ENCODE results near the gene MPND.

Gene MPND

GRCh38 chr19:4363571-4364304 is 20.4 kb downstream of the MPND start:
- H3K36me3 ChIP-seq (ENCODE audit: insufficient read depth, insufficient read length, low read length): peaks cover 95% of the 10 kb centered on the region
- no peak overlapping the region for H3K9ac ChIP-seq (ENCODE audit: insufficient read length, low read depth)
- TF ChIP-seq SUZ12 (IDR thresholded peaks at IDR 0.05; ENCODE audit: extremely low read depth, insufficient read depth, insufficient read length) (no peak), YY1 (IDR thresholded peaks at IDR 0.05; ENCODE audit: insufficient read depth, insufficient read length) (no peak), ZNF274 (IDR thresholded peaks at IDR 0.05; ENCODE audit: low read depth, low read length) (no peak)
- H3K4me3 ChIP-seq (ENCODE audit: insufficient read length, low read depth): no peak overlapping the region
- no peaks in the 10 kb centered on the region for H3K27me3 ChIP-seq (ENCODE audit: insufficient read depth, insufficient read length)
- H3K4me1 ChIP-seq (ENCODE audit: insufficient read depth, insufficient read length): peaks cover 39% of the 10 kb centered on the region
- no peaks in the 10 kb centered on the region for H3K9me3 ChIP-seq (ENCODE audit: insufficient read depth, low read length)
- no peak for DNase-seq (ENCODE audit: low read depth, low spot score)

- Histone ChIP-seq H3K4me1 (ENCODE audit: insufficient read depth, insufficient read length) (peaks cover 45% of the 10 kb centered on the region), H3K9ac (ENCODE audit: insufficient read length, low read depth) (peak overlapping the region; percentile 61), H3K27me3 (ENCODE audit: insufficient read depth, insufficient read length) (no peaks in the 10 kb centered on the region), H3K9me3 (ENCODE audit: insufficient read depth, low read length) (no peaks in the 10 kb centered on the region), H3K36me3 (ENCODE audit: insufficient read depth, insufficient read length, low read length) (peaks cover 79% of the 10 kb centered on the region), H3K4me3 (ENCODE audit: insufficient read length, low read depth) (no peak overlapping the region)
- DNase-seq (ENCODE audit: low read depth, low spot score): no peak
- no peak for TF ChIP-seq SUZ12 (IDR thresholded peaks at IDR 0.05; ENCODE audit: extremely low read depth, insufficient read depth, insufficient read length)
- no peak for TF ChIP-seq YY1 (IDR thresholded peaks at IDR 0.05; ENCODE audit: insufficient read depth, insufficient read length)
- no peak for TF ChIP-seq ZNF274 (IDR thresholded peaks at IDR 0.05; ENCODE audit: low read depth, low read length)
Measured at GRCh38 chr19:4365341-4365740, 22.0 kb downstream of the MPND start.

GRCh38 chr19:4365791-4366665 is 22.7 kb downstream of the MPND start:
- H3K4me1 ChIP-seq (ENCODE audit: insufficient read depth, insufficient read length): peaks cover 38% of the 10 kb centered on the region
- no peak overlapping the region for H3K4me3 ChIP-seq (ENCODE audit: insufficient read length, low read depth)
- no peaks in the 10 kb centered on the region for H3K9me3 ChIP-seq (ENCODE audit: insufficient read depth, low read length)
- no peak for TF ChIP-seq ZNF274 (IDR thresholded peaks at IDR 0.05; ENCODE audit: low read depth, low read length)
- no peak for TF ChIP-seq SUZ12 (IDR thresholded peaks at IDR 0.05; ENCODE audit: extremely low read depth, insufficient read depth, insufficient read length)
- H3K9ac ChIP-seq (ENCODE audit: insufficient read length, low read depth): peak overlapping the region; percentile 61
- H3K36me3 ChIP-seq (ENCODE audit: insufficient read depth, insufficient read length, low read length): peaks cover 76% of the 10 kb centered on the region
- no peak for DNase-seq (ENCODE audit: low read depth, low spot score)
- no peaks in the 10 kb centered on the region for H3K27me3 ChIP-seq (ENCODE audit: insufficient read depth, insufficient read length)

- no peak for TF ChIP-seq ZNF274 (IDR thresholded peaks at IDR 0.05; ENCODE audit: low read depth, low read length)
- no peak for TF ChIP-seq YY1 (IDR thresholded peaks at IDR 0.05; ENCODE audit: insufficient read depth, insufficient read length)
- TF ChIP-seq SUZ12 (IDR thresholded peaks at IDR 0.05; ENCODE audit: extremely low read depth, insufficient read depth, insufficient read length): no peak
- DNase-seq (ENCODE audit: low read depth, low spot score): no peak
- Histone ChIP-seq H3K36me3 (ENCODE audit: insufficient read depth, insufficient read length, low read length) (peaks cover 73% of the 10 kb centered on the region), H3K4me1 (ENCODE audit: insufficient read depth, insufficient read length) (peaks cover 37% of the 10 kb centered on the region), H3K4me3 (ENCODE audit: insufficient read length, low read depth) (no peak overlapping the region), H3K9ac (ENCODE audit: insufficient read length, low read depth) (no peak overlapping the region), H3K27me3 (ENCODE audit: insufficient read depth, insufficient read length) (no peaks in the 10 kb centered on the region), H3K9me3 (ENCODE audit: insufficient read depth, low read length) (no peaks in the 10 kb centered on the region)
Measured at GRCh38 chr19:4366666-4367335, 23.4 kb downstream of the MPND start.

- Histone ChIP-seq H3K9me3 (ENCODE audit: insufficient read depth, low read length) (no peaks in the 10 kb centered on the region), H3K36me3 (ENCODE audit: insufficient read depth, insufficient read length, low read length) (peaks cover 73% of the 10 kb centered on the region)
Measured at GRCh38 chr19:4367336-4367723, 24.0 kb downstream of the MPND start.

GRCh38 chr19:4367781-4368127 is 24.4 kb downstream of the MPND start:
- peaks cover 35% of the 10 kb centered on the region for H3K4me1 ChIP-seq (ENCODE audit: insufficient read depth, insufficient read length)
- H3K4me3 ChIP-seq (ENCODE audit: insufficient read length, low read depth): no peak overlapping the region
- TF ChIP-seq ZNF274 (IDR thresholded peaks at IDR 0.05; ENCODE audit: low read depth, low read length) (no peak), SUZ12 (IDR thresholded peaks at IDR 0.05; ENCODE audit: extremely low read depth, insufficient read depth, insufficient read length) (no peak), YY1 (IDR thresholded peaks at IDR 0.05; ENCODE audit: insufficient read depth, insufficient read length) (no peak)
- no peaks in the 10 kb centered on the region for H3K9me3 ChIP-seq (ENCODE audit: insufficient read depth, low read length)
- no peaks in the 10 kb centered on the region for H3K27me3 ChIP-seq (ENCODE audit: insufficient read depth, insufficient read length)
- H3K9ac ChIP-seq (ENCODE audit: insufficient read length, low read depth): no peak overlapping the region
- peaks cover 73% of the 10 kb centered on the region for H3K36me3 ChIP-seq (ENCODE audit: insufficient read depth, insufficient read length, low read length)
- DNase-seq (ENCODE audit: low read depth, low spot score): no peak

More at GRCh38 chr19:4367336-4367723, 24.0 kb downstream of the MPND start:
- Histone ChIP-seq H3K27me3 (ENCODE audit: insufficient read depth, insufficient read length) (no peaks in the 10 kb centered on the region), H3K9ac (ENCODE audit: insufficient read length, low read depth) (no peak overlapping the region), H3K4me1 (ENCODE audit: insufficient read depth, insufficient read length) (peaks cover 35% of the 10 kb centered on the region), H3K4me3 (ENCODE audit: insufficient read length, low read depth) (no peak overlapping the region)
- DNase-seq (ENCODE audit: low read depth, low spot score): no peak
- no peak for TF ChIP-seq SUZ12 (IDR thresholded peaks at IDR 0.05; ENCODE audit: extremely low read depth, insufficient read depth, insufficient read length)
- TF ChIP-seq ZNF274 (IDR thresholded peaks at IDR 0.05; ENCODE audit: low read depth, low read length): no peak
- no peak for TF ChIP-seq YY1 (IDR thresholded peaks at IDR 0.05; ENCODE audit: insufficient read depth, insufficient read length)

All from NT2/D1 (cell line).